Ammon's horn (tissue), 1 donor: ENCODE measurements around the gene DOCK4.

Source experiments
- DNase-seq: peaks from one replicate; pipeline ENCODE4 v3.0.0-alpha.2; 2016; ENCODE audit warnings: low spot score

DOCK4 gene

GRCh38 chr7:112012242-112012641 lies 194.0 kb downstream of the DOCK4 start:
- no peak for DNase-seq

DNA sequence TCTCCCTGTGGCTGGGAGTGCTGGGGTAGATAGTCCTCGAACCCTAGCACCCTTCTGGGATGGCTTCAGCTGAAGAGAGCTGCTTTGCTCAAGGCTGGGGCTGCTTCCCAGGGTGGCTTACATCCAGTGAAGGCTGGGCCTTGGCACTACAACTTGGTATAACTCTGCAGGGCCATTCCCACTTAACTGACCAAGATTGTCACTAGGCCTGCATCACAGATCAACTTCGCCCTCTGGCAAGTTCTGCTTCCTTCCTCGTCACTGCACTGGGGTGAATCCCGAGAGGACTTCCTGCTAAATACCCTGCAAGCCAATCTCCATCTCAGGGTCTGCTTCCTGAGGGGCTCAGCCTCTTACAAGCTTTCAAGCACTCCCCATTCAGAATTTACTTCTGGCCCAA lies 195.2 kb downstream of the DOCK4 start:
- DNase-seq = peak; percentile 37

DNA sequence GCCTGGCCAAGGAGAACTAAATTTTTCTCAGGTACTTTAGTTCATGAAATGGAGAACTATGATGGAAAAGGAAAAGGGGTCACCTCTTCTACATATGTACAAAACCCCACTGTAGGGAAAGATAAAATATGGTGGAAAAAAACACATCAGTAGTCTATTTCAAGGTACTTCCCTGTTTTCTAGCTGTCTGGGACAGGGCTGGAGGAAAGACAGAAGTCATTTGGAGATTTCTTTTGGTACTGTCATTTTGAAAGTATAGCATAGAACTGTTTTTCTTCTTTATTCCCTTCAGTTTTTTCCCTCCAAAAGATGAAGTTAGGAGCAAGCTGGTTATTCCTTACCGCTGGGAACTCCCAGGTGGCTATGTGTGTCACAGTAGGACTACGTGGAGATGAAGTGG lies 196.1 kb downstream of the DOCK4 start:
- no peak for DNase-seq

GRCh38 chr7:112009081-112009480 lies 197.1 kb downstream of the DOCK4 start:
- no peak for DNase-seq

DNA sequence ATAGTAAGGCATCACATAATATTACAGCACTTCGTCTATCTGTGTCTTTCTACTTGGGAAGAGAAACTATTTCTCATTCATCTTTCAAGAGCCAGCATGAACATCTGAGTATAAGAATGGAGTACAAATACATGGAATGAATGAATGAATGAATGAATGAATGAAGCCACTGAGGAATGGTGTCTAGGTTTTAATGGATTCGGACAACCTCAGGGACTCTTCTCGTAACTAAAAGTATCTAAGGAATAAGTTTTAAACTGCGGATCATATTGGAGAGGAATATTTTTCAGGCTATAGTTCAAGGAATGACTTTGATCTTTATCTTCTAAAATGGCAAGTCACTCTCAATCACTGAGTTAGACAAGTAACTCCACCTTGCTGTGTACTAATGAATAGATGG lies 199.0 kb downstream of the DOCK4 start:
- DNase-seq = no peak

GRCh38 chr7:112006071-112006470 lies 200.1 kb downstream of the DOCK4 start:
- DNase-seq = no peak

- DNase-seq = no peak
Observed at GRCh38 chr7:112005205-112005775, 200.9 kb downstream of the DOCK4 start.

GRCh38 chr7:112001091-112001826 lies 204.9 kb downstream of the DOCK4 start:
- DNase-seq = peak; percentile 73

DNA sequence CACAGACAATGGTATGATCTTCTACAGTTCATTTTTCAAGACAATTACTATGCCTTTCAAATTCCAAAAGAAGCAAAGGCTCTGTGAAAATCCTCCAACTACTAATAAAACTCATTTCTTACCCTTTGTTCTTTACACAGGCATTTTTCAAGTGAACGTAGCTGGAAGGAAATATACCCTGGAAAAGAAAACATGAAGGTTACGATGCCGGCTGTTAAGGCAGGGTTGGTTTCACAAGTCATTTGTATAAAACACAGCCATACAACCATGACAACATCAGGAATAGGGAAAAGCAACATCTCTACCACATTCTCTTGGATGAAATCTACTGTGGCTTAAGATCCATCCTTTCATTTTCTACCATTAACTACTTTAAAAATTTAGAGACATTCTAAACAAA lies 207.9 kb downstream of the DOCK4 start:
- no peak for DNase-seq

- no peak for DNase-seq
Observed at GRCh38 chr7:111997546-111997945, 208.7 kb downstream of the DOCK4 start.

DNA sequence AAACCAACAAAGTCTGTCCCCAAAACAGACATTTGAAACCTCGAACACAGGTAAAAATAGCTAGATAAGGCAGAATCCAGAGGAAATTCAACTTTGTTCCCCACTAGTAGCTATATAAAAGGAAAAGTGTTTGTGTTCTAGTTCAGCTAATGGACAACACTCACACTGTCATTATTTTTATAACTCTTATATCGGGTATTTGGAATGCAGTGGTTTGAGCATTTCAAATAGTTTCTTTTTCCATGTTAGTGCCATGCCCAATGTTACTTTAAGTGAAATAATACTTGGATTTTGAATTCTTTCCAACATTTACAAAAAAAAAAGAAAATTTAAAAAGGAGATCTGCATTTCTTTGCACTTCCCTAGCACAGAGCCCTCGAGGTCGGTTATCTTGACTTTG lies 213.6 kb downstream of the DOCK4 start:
- no peak for DNase-seq

DNA sequence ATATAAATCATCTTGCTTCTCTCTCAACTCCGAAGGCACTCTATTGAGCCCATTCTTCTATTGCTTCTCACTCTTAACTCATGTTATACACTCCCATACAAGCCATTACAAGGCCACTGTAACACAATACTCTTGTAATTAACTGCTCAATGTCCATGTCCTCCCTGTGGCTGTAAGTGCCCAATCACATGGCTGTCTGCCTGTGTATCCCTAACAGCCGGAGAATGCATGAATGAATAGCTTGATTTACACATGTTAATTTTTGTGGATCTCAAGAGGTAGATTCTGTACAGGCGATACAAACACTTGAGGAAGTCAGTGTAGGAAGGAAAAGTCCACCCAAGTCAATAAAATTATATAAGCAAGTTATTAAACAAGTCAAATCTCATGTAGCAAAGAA lies 215.6 kb downstream of the DOCK4 start:
- DNase-seq = no peak

DNA sequence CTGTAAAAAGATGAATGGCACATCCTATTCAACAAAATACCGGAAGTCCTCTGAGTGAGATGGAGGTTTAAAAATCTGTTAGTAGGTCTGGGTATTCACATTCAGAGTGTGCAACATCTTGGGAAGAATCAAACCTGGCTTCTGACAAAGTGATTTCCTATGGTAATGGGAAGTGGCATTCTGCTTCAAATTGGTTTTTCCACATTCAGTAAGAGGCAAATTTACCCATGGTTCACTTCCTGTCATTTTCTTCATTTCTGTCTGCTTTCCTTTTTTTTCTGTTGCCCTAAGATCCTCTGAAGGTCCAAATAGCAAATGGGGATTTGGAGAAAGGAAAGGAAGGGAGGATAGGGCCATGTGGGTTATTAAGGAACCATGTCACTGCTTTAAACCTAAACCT lies 218.3 kb downstream of the DOCK4 start:
- no peak for DNase-seq

DNA sequence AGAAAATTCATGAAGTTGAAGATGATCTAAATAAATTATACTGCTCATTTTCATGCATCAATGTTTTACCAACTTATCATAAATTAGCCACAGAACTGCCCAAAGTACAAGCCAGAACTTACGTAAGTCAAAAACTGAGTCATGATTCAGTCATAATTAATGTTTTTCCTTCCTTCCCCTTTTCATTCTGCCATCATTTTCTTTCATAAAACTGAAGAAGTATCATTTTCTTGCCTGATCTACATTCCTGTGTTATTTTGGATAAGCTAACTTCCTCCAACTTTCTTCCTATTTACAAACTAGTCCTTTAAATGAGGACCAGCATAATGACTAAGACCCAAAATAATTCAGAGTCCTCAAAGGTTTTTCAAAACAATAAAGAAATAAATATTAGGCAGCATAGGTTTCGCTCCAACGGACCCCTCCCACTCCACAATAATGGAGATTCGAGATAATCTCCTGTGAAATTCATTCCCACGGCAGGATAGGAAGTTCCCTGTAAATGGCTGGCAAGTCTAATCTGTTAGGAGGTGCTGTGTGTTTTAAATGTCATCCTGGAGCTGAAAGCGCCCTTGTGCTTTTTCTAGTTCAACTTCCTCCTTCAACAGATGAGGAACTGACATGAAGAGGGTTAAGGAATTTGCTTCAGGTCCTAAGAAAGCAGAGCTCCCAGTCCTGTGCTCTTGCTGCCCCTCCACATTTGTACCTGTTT lies 218.9 kb downstream of the DOCK4 start:
- peak; percentile 56 for DNase-seq

- no peak for DNase-seq
Observed at GRCh38 chr7:111986601-111987000, 219.6 kb downstream of the DOCK4 start.

DNA sequence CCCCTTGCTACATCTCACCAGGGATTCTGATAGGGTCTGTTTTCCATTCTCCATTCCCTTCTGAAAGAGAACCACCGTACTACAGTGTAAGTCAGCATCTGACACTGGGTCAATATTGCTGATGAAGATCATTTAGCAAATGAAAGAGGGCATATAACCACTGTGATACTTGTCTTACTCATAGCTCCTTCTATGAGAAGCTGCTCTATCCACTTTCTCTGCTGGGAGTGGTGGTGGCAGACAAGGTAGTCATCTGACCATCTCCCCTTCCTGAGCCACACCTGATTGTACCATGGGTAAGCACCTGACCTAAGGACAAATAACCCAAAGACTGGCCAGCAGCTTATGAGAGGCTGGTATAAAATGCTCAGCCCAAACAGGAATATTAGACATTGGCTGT lies 220.4 kb downstream of the DOCK4 start:
- no peak for DNase-seq

GRCh38 chr7:111982804-111983203 lies 223.4 kb downstream of the DOCK4 start:
- no peak for DNase-seq

GRCh38 chr7:111982133-111982532 lies 224.1 kb downstream of the DOCK4 start:
- DNase-seq = no peak

DNA sequence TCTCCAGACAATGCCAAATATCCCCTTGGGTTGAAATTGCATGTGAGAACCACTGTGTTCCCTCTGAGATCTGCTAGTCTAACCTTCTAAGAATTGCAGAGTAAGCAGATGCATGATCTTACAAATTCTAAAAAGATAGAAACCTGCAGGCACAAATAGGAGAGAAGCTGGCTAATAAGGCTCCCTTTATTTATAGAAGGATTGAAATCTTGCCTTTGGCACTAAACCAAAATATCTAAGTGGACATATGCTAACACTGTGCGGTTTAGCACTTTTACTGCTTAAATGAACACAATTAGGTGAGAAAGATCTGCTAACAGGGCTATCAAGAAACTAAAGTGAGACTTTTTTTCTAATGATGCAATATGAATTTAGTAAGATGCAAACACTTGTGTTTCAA lies 225.5 kb downstream of the DOCK4 start:
- no peak for DNase-seq

GRCh38 chr7:111975346-111975745 lies 230.9 kb downstream of the DOCK4 start:
- DNase-seq = no peak

GRCh38 chr7:111960984-111961383 lies 245.2 kb downstream of the DOCK4 start:
- peak; percentile 73 for DNase-seq

DNA sequence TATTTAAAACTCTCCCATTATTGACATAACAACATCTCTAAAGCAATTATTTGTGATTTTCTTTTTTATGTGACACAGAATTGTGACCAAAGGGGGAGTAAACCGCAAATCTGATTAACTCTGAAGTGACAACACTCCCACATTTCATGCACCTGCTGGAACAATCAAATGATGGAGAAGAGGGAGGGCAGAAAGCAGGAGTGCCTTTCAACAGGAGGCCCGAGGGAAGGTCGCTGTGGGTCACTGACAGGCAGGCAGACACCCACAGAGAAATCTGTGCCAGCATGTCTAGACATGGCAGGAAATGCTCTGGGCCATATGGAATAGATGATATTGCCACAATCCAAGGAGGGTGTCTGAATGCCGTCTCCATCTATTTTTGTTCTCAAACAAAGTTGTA lies 247.3 kb downstream of the DOCK4 start:
- peak; percentile 63 for DNase-seq

- no peak for DNase-seq
Observed at GRCh38 chr7:111958431-111958830, 247.8 kb downstream of the DOCK4 start.
